GM06990 (cell line): ENCODE results near the gene AURKA.

Experiments used
- DNase-seq: peaks from one replicate; pipeline ENCODE4 v3.0.0-alpha.2; 2011; ENCODE audit not compliant: insufficient read length; ENCODE audit errors: extremely low read depth
- H3K27me3 ChIP-seq: replicated peaks from 2 replicates; pipeline ENCODE4 v1.6.0; 2011; ENCODE audit warnings: low read length; ENCODE audit not compliant: control insufficient read depth, insufficient read depth
- H3K36me3 ChIP-seq: 2 replicates; pipeline ENCODE4 v1.5.1; 2011; ENCODE audit warnings: low read length; ENCODE audit not compliant: control insufficient read depth, insufficient read depth
- H3K4me3 ChIP-seq: replicated peaks from 2 replicates; pipeline ENCODE4 v1.5.1; 2011; ENCODE audit warnings: low read depth, mild to moderate bottlenecking, control low read depth, low read length
- CTCF ChIP-seq: IDR thresholded peaks from 2 replicates; pipeline ENCODE4 v1.5.1; 2011; ENCODE audit warnings: low read length, control low read depth, mild to moderate bottlenecking, inconsistent platforms; ENCODE audit not compliant: insufficient read depth, poor library complexity, severe bottlenecking

Gene AURKA

GRCh38 chr20:56429502-56429901 is 37.5 kb upstream of the AURKA start:
- Histone ChIP-seq H3K27me3 (no peaks in the 10 kb centered on the region), H3K36me3 (no peaks in the 10 kb centered on the region), H3K4me3 (no peak overlapping the region)
- DNase-seq, result no peak
- TF ChIP-seq CTCF, result no peak

- no peak for DNase-seq
- no peak for TF ChIP-seq CTCF
- H3K4me3 ChIP-seq, result no peak overlapping the region
- H3K36me3 ChIP-seq, result no peaks in the 10 kb centered on the region
- no peaks in the 10 kb centered on the region for H3K27me3 ChIP-seq
Measured at GRCh38 chr20:56428881-56429280, 36.9 kb upstream of the AURKA start.

GRCh38 chr20:56428410-56428809 is 36.4 kb upstream of the AURKA start:
- no peak for DNase-seq
- no peaks in the 10 kb centered on the region for H3K36me3 ChIP-seq

GRCh38 chr20:56427797-56428196 is 35.8 kb upstream of the AURKA start:
- Histone ChIP-seq H3K4me3 (no peak overlapping the region), H3K36me3 (no peaks in the 10 kb centered on the region), H3K27me3 (no peaks in the 10 kb centered on the region)
- TF ChIP-seq CTCF, result no peak
- DNase-seq, result no peak

More at GRCh38 chr20:56428410-56428809, 36.4 kb upstream of the AURKA start:
- Histone ChIP-seq H3K4me3 (no peak overlapping the region), H3K27me3 (no peaks in the 10 kb centered on the region)
- no peak for TF ChIP-seq CTCF

GRCh38 chr20:56426926-56427325 is 34.9 kb upstream of the AURKA start:
- no peaks in the 10 kb centered on the region for H3K27me3 ChIP-seq
- no peak overlapping the region for H3K4me3 ChIP-seq
- DNase-seq, result no peak
- no peaks in the 10 kb centered on the region for H3K36me3 ChIP-seq
- no peak for TF ChIP-seq CTCF

GRCh38 chr20:56426026-56426425 is 34.0 kb upstream of the AURKA start:
- DNase-seq, result no peak
- Histone ChIP-seq H3K36me3 (no peaks in the 10 kb centered on the region), H3K4me3 (no peak overlapping the region), H3K27me3 (no peaks in the 10 kb centered on the region)
- no peak for TF ChIP-seq CTCF
